ENCODE results near the gene G6PC3.
"Not testable (repeated sequence)": the region's sequence is repeated elsewhere in the genome, so short reads cannot be mapped to it uniquely, and the experiment has no call there.

Gene G6PC3

GRCh38 chr17:44109312-44109630 is 38.7 kb downstream of the G6PC3 start:
- no peak for DNase-seq

- DNase-seq, result no peak
Observed at GRCh38 chr17:44110011-44110686, 39.6 kb downstream of the G6PC3 start.

DNA sequence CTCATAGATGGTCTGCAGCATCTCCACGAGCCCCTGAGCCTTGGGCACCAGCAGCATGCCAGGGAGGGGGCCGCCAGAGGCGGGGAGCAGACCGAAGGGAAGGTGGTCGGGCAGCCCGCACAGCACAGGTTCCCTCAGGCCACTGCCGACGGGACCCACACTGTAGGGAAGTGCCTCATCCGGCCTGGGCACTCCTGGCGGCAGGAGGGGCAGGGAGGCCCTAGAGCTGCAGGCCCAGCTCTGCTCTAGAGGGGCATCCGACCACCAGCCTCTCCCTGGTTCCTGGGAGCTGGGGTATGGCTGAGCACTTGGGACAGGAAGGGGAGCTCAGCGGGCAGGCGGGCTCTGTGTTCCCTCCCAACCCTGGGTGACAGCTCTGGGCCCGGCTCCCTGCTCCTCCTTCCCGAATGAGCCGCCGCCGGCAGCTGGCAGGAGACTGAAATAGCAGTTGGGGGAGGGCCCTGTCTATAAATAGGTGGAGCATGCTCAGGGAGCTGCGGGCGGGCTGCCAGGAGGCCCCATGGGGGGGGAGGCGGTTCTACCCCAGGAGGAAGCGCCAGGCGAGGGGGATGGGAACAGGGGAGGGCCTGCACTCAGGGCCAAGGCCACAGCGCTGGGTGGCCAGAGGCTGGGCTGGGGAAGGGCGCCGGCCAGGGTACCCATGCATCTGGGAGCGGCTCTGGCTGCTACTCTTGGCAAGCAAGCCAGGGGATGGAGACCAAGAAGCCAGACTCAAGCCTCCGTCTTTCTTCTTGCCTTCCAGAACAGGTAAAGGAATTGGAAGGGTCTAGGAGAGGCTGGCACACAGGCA is 40.5 kb downstream of the G6PC3 start:
- peak; percentile 98 to 99 for DNase-seq

DNA sequence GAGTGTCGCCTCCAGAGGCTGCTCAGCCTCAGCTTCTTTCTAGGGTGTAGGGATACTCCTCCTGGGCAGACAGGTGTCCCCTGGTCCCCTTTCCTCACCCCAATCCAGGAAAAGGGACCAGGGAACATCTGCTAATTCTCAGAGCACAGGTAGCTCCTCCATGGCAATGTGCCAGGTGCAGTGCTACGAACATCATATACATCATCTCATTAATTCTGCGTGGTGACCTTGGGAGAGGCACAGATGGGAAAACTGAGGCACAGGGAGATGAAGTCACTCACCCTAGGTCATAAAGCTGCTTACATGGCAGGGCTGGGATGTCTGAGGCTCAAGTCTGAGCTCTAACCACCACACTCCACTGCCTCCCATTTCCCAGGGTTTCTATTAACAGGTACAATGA is 41.2 kb downstream of the G6PC3 start:
- DNase-seq, result no peak

DNA sequence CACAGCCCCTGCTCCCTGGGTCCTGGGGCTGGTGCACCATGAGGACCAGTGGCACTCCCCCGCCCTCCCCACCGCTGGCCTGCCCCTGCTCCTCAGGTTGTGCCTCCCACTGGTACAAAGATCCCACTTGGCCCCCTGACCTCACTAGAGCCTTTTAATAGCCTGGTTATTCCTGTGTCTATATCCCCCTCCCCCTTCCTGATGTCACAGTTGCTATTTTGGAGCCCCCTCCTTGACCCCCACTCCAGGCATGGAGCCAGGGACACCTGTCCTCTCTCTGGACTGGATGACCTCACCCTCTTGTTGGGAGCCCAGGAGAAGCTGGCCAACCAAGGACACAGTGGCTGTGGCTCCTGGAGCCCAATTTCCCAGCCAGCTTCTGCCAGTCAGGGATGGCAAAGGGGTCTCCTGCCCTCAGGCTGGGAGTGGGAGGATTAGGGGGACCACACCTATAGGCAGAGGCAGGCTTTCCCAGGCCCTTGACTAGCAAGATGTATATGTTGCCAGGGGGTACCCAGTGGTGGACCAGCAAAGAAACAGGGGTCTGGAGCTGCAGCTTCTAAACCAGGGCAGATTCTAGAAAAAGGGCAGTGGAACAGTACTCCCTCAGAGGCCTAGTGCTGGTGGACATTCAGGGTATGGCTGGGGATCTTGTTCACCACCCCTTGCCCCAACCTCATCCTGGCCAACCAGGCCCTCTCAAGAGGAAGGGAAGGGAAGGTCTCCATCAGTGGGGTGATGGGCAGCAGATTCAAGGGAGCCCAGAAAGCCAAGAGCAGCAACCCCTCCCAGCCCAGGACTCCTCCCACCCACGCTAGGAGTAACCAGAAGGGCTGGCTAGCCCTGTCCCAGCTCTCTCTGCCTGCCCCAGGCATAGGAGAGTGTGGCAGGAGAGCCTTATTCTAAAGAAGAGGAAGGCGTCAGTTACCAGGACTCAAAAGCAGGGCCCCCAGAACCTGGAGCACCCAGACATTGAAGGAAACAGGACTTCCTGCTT is 42.0 kb downstream of the G6PC3 start:
- DNase-seq, result no peak

GRCh38 chr17:44113382-44113781 is 42.8 kb downstream of the G6PC3 start:
- DNase-seq, result no peak

DNA sequence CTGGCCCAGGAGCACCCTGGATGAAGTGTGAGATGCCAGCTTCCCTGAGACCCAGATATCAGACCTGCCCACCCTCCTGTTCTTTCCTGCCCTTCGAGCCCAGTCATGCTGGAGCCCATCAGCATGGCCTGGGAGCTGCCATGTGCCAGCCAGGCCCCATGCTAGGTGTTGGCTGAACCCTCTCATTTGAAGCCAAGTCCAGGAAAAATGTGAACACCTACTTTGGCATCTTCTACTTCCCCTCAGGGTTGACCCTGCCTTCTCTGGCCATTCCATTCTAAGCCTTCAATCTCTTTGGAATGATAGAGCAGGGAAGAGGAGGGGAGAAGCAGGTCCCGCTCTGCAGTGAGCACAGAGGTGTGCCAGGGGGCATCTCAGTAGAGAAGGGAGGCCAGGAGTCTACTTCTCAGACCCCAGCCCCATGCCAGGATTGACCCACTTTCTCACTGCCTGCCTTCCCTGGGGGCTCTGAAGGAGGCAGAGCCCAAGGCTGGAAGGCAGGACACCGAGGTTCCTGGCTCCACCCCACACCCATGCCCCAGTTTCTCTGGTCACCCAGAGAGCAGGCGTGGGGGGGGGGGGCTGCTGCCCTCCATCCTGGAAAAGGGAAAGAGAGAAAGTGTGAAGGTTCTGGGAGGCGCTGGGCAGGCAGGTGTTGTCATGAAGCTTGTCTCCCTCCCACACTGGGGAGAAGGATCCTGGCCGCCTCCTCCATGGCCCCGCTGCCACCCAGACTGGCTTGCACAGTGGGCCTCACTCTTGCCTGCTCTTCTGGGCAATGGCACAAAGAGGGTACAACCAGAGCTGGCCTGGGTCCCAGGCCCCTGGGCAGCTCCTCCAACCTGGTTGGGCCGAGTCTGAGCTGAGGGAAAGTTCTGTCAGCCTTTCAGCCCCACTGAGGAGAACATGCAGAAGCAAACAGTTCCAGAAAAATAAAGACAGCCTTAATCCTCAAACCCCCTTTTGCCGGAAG is 43.6 kb downstream of the G6PC3 start:
- DNase-seq, result no peak

- DNase-seq, result peak; percentile 49 to 53
Observed at GRCh38 chr17:44115585-44116415, 45.3 kb downstream of the G6PC3 start.

DNA sequence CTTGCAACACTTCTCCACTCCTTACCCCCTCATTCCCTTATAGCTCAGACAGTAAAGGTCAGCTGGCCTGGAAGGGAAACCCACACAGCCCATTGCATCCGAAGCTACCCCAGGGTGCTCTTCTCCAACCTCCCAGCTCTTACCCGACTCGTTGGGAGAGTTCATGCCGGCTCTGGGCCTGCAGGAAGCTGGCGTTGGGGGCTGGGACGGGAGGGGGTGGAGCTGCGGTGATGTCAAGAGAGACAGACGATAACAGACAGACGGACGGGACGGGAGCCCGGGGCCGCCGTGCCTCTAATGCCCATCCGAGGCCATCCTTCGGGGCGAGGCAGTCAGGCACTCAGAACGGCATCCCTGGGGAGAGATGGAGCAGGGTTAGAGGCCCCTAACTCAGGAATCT is 46.8 kb downstream of the G6PC3 start:
- no peak for DNase-seq

DNA sequence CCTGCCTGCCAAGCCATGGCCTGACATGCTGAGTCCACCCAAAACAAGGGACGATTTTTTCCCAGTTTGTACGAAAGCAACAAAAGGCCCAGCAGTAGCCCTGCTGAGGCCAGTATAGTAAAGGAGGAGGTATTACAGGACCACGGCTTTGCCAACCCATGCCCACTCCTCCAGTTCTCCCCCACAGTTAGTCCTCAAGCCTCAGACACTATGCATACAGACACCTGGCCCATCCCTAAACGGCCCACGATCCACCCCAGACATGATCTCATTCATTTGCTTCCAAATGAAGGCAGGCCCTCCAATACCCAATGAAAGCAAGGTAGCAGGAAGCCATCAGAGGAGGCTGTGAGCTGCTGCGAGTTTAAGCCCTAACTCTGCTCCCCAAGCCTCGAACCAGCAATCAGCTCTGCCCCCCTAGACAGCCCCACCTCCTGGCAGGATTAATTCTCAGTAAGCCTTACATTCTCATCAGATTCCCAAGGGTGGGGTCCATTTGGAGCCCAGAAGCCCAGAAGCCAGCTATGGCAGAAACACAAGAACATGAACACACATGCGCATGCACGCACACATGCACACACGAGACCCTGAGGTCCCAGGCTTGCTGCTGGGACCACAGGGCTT is 48.0 kb downstream of the G6PC3 start:
- no peak for DNase-seq

- no peak for DNase-seq
Observed at GRCh38 chr17:44119062-44119461, 48.5 kb downstream of the G6PC3 start.

- DNase-seq, result no peak
Observed at GRCh38 chr17:44119798-44120197, 49.3 kb downstream of the G6PC3 start.

GRCh38 chr17:44120281-44120680 is 49.7 kb downstream of the G6PC3 start:
- DNase-seq, result not testable (repeated sequence)

DNA sequence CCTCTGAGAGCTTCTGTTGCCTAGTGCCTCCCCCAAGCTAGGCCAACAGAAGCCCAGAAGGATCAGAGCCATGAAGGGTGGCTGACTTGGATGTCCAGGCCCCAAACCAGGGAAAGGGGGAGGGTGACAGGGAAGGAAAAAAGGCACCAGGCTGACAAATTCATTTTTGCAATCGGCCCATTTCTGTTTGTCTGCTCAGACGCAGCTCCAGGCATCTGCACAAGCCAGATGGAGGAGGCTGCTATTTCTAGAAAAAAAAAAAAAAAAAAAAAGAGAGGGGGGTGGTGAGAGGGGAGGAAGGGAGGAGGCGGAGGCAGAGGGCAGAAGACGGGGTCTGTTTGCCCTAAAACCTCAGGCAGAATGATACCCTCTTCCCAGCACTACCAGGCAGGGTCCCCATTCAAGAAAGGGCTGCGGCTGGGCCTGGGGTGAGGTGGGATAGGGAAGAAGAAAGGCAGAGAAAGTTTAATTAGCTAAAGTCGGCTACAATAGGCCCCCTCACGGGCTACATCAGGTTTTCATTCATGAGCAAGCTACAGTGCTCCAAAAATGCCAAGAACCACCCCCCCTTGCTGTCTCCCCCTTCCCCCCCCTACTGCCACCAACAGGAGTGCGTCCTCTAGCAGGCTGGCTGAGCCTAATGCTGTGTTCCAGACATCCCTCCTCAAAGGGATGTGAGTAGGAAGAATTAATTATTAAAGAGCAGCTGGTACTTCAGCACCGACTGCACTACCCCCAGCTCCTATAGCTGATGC is 50.5 kb downstream of the G6PC3 start:
- DNase-seq, result no peak

GRCh38 chr17:44121997-44122815 is 51.7 kb downstream of the G6PC3 start:
- DNase-seq, result no peak

- DNase-seq, result no peak
Observed at GRCh38 chr17:44122816-44123355, 52.4 kb downstream of the G6PC3 start.

- DNase-seq, result peak; percentile 95 to 96
Observed at GRCh38 chr17:44123356-44124117, 53.0 kb downstream of the G6PC3 start, which contains the start of gene HDAC5. HDAC5 (minus strand) TSS chr17:44123641; CDS start chr17:44117515, 6,126 bp downstream.

DNA sequence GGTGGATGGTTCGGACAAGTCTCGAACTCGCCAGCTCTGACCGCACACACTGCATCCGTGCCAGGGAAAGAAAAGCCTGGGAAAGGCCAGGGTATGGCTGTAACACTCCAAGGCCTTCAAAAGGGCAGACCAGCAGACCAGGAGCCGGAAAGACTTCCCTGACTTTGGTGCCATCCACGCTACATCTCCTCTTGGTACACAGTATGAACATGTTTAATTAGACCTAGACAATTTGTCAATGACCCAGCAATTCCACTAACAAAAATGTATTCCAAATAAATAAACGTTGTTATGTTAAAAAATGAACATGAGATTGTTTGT is 53.5 kb downstream of the G6PC3 start:
- DNase-seq, result no peak
